Measurements from ENCODE around the gene NR0B2.
"Not testable (repeated sequence)": the region's sequence is repeated elsewhere in the genome, so short reads cannot be mapped to it uniquely, and the experiment has no call there.

NR0B2 gene

GRCh38 chr1:26889551-26890466 is 24.0 kb downstream of the NR0B2 start, which contains the start of gene GPN2:
Gene GPN2, minus strand, starts transcription at chr1:26890283. Its CDS starts 187 bp downstream, at chr1:26890096.
- DNase-seq (ENCODE audit: low spot score), result peak; percentile 92

GRCh38 chr1:26888231-26888630 is 25.5 kb downstream of the NR0B2 start:
- no peak for DNase-seq (ENCODE audit: low spot score)

- no peak for DNase-seq (ENCODE audit: low spot score)
Observed at GRCh38 chr1:26887125-26887524, 26.6 kb downstream of the NR0B2 start.

- DNase-seq (ENCODE audit: low spot score), result no peak
Observed at GRCh38 chr1:26882696-26883463, 30.9 kb downstream of the NR0B2 start.

- not testable (repeated sequence) for DNase-seq (ENCODE audit: low spot score)
Observed at GRCh38 chr1:26881611-26882010, 32.2 kb downstream of the NR0B2 start.

GRCh38 chr1:26879793-26880192 is 34.0 kb downstream of the NR0B2 start:
- DNase-seq (ENCODE audit: low spot score), result no peak

- DNase-seq (ENCODE audit: low spot score), result no peak
Observed at GRCh38 chr1:26877326-26877725, 36.4 kb downstream of the NR0B2 start.

GRCh38 chr1:26874896-26875295 is 38.9 kb downstream of the NR0B2 start:
- no peak for DNase-seq (ENCODE audit: low spot score)

GRCh38 chr1:26873097-26873496 is 40.7 kb downstream of the NR0B2 start:
- DNase-seq (ENCODE audit: low spot score), result not testable (repeated sequence)

GRCh38 chr1:26864610-26865480 is 48.9 kb downstream of the NR0B2 start:
- DNase-seq (ENCODE audit: low spot score), result peak; percentile 94

- no peak for DNase-seq (ENCODE audit: low spot score)
Observed at GRCh38 chr1:26863685-26864077, 50.1 kb downstream of the NR0B2 start.

- peak; percentile 74 for DNase-seq (ENCODE audit: low spot score)
Observed at GRCh38 chr1:26862781-26863684, 50.7 kb downstream of the NR0B2 start, which contains the start of gene SFN. Gene SFN, plus strand, starts transcription at chr1:26863149. Its CDS starts 64 bp downstream, at chr1:26863213.

GRCh38 chr1:26861889-26862378 is 51.8 kb downstream of the NR0B2 start:
- no peak for DNase-seq (ENCODE audit: low spot score)
